Stomach (tissue), 9 donors: ENCODE data around the gene SCN1A. TPM values are rescaled to one million over a fixed set of nuclear protein-coding genes. Genes with fewer than 3 reads are reported as not detected.

ENCODE experiments used
- DNase-seq, 2 donors: peaks; one replicate each; pipeline versions ENCODE4 v3.0.0 to v3.0.0-alpha.2; 2013 to 2019
- H3K27ac ChIP-seq, 5 donors: fragments of 200-600 bp in 4 of 5; sonication (generic) in 4 of 5; one replicate each; pipeline ENCODE4 v1.5.1; 2013 to 2019; ENCODE audit warnings: mild to moderate bottlenecking in 1 of 5, moderate library complexity in 1 of 5
- H3K27me3 ChIP-seq, 3 donors: fragments of 200-600 bp; sonication (generic); one replicate each; pipeline ENCODE4 v1.5.1; 2017 to 2019; ENCODE audit warnings: mixed run types in 1 of 3
- H3K36me3 ChIP-seq, 4 donors: fragments of 200-600 bp; sonication (generic); 1 replicate in 3 of 4; 2 replicates in 1 of 4; pipeline ENCODE4 v1.5.1; 2016 to 2019
- H3K4me1 ChIP-seq, 4 donors: fragments of 200-600 bp; sonication (generic); one replicate each; pipeline ENCODE4 v1.5.1; 2016 to 2019
- H3K4me3 ChIP-seq, 4 donors: fragments of 200-600 bp; sonication (generic) in 3 of 4; one replicate each; pipeline ENCODE4 v1.5.1; 2016 to 2019; ENCODE audit warnings: mild to moderate bottlenecking in 1 of 4
- H3K9me3 ChIP-seq, 4 donors: fragments of 200-600 bp; sonication (generic); one replicate each; pipeline ENCODE4 v1.5.1; 2016 to 2019
- EP300 ChIP-seq: sonication (generic); formaldehyde crosslinking; IDR thresholded peaks from one replicate; pipeline ENCODE4 v1.6.1; 2017; ENCODE audit warnings: antibody characterized with exemption
- POLR2A ChIP-seq, 4 donors: fragments of 450-650 bp; IDR thresholded peaks; one replicate each; pipeline ENCODE4 v1.6.1; 2016; ENCODE audit warnings: antibody characterized with exemption in 4 of 4, control low read depth in 2 of 4, mild to moderate bottlenecking in 1 of 4, moderate library complexity in 1 of 4
- POLR2AphosphoS5 ChIP-seq, 3 donors: sonication (generic); formaldehyde crosslinking; IDR thresholded peaks; one replicate each; pipeline ENCODE4 v1.6.1; 2016; ENCODE audit warnings: antibody characterized with exemption in 3 of 3
- WGBS, 5 donors: extraction: QIAGEN DNeasy Blood & Tissue Kit in 3 of 5; methylation state at CpG; one replicate each; pipeline versions ENCODE4 v1.1.5 to v1.1.7; 2013 to 2018; 5-methylcytosine and 5-hydroxymethylcytosine counted together
- intact Hi-C: fragments of 100-400 bp; cut with DNase I; formaldehyde crosslinking; loops from one replicate; pipeline ENCODE4 v1.15.1; 2023; ENCODE audit warnings: low total_unique reads
- polyA plus RNA-seq, 3 donors: library from polyadenylated mRNA; stranded (reverse); fragments of 200-250 nt; gene quantifications; one replicate each; pipeline ENCODE4 v1.2.3, GENCODE V29; 2013
- total RNA-seq, 5 donors: library from RNA; depleted of rRNA; stranded (reverse); fragments of >200 nt; gene quantifications; one replicate each; pipeline versions ENCODE4 v1.1.0 to v1.2.3, GENCODE V29; 2014 to 2016
- TF ChIP-seq, protein P1 (sequence below), 7 experiments: fragments of 450-650 bp in 4 of 7; fragments of 200-600 bp in 3 of 7; sonication (generic) in 3 of 7; IDR thresholded peaks; one replicate each; pipeline ENCODE4 v1.5.1; 2016 to 2019; ENCODE audit warnings: antibody characterized with exemption in 7 of 7, control low read depth in 2 of 7, mild to moderate bottlenecking in 1 of 7
- donor health status: healthy with polysubstance abuse.
- donor health status: Bipolar disorder and iron deficiency.
- donor health status: healthy.

Gene SCN1A
- total and polyA plus RNA-seq, 8 donors = under 0.01 to 1.5 TPM; not detected in 6

DNA sequence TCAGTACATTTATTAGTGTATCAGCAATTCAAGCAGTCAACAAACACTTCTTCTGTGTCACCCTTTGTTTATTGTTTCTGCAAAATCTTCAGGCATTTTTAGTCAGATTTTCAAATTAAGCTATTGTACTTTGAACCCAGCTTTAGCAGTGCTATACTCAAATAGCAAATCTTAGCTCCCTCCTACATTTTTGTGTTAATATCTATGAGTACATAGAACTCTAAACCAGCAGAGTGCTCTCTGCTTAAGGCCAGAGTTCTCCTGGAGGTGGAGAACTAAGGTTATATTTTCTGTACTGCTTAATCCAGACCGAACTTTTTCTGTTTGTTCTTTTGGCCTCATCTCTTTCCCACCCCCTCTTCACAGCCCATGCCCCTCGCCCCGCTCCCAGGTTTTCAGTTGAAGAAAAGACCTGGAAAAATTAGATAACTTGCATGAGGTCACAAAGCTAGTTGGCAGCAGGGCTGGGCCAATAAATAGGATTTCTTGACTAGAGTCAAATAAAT, 29.2 kb upstream of the SCN1A start:
- no peak for DNase-seq
- Histone ChIP-seq H3K4me1 (no peaks in the 10 kb centered on the region), H3K9me3 (no peaks in the 10 kb centered on the region), H3K27ac (no peak overlapping the region), H3K27me3 (no peaks in the 10 kb centered on the region), H3K36me3 (no peaks in the 10 kb centered on the region), H3K4me3 (no peak overlapping the region)
- 60 to 72% (median 63%) methylated on average over 3 of the region's 3 CpGs for WGBS, 5 donors
- intact Hi-C loops = no loop called here
- no peak for TF ChIP-seq POLR2A (IDR thresholded peaks at IDR 0.05)
- TF ChIP-seq POLR2AphosphoS5 (IDR thresholded peaks at IDR 0.05) = no peak
- TF ChIP-seq EP300 = no peak
- TF ChIP-seq, protein P1, sequence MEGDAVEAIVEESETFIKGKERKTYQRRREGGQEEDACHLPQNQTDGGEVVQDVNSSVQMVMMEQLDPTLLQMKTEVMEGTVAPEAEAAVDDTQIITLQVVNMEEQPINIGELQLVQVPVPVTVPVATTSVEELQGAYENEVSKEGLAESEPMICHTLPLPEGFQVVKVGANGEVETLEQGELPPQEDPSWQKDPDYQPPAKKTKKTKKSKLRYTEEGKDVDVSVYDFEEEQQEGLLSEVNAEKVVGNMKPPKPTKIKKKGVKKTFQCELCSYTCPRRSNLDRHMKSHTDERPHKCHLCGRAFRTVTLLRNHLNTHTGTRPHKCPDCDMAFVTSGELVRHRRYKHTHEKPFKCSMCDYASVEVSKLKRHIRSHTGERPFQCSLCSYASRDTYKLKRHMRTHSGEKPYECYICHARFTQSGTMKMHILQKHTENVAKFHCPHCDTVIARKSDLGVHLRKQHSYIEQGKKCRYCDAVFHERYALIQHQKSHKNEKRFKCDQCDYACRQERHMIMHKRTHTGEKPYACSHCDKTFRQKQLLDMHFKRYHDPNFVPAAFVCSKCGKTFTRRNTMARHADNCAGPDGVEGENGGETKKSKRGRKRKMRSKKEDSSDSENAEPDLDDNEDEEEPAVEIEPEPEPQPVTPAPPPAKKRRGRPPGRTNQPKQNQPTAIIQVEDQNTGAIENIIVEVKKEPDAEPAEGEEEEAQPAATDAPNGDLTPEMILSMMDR (IDR thresholded peaks at IDR 0.05) = no peak

DNA sequence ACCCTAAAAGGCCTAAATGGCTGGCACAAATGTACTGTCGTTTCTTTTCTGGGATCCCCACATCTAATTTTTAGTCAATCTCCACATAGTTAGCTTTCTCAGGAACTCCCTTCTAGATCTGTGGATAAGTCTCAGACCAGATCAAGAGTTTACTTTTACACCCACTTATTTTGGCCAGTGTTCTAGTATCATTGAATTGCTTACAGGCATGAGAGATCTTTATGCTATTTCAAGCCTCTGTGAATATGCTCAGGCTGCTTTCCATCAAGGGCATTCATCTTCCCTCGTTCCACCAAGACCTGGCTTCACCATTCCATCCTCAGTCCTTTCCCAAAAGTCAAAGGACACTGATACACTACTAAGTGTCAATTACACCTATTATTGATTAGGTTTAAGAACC, 27.8 kb upstream of the SCN1A start:
- Histone ChIP-seq H3K9me3 (no peaks in the 10 kb centered on the region), H3K27ac (no peak overlapping the region), H3K4me1 (no peaks in the 10 kb centered on the region), H3K4me3 (no peak overlapping the region), H3K27me3 (no peaks in the 10 kb centered on the region), H3K36me3 (no peaks in the 10 kb centered on the region)
- no peak for DNase-seq
- 76 to 85% (median 79%) methylated on average over 2 of the region's 2 CpGs for WGBS, 5 donors
- intact Hi-C loops = no loop called here
- TF ChIP-seq EP300 (no peak), POLR2AphosphoS5 (IDR thresholded peaks at IDR 0.05) (no peak), POLR2A (IDR thresholded peaks at IDR 0.05) (no peak)
- TF ChIP-seq, protein P1 (IDR thresholded peaks at IDR 0.05) = no peak

GRCh38 chr2:166154685-166155338, 27.0 kb upstream of the SCN1A start:
- TF ChIP-seq EP300 (no peak), POLR2AphosphoS5 (IDR thresholded peaks at IDR 0.05) (no peak), POLR2A (IDR thresholded peaks at IDR 0.05) (no peak)
- TF ChIP-seq, protein P1 (IDR thresholded peaks at IDR 0.05) = no peak
- WGBS, 5 donors = 35 to 52% (median 43%) methylated on average over 3 of the region's 3 CpGs

GRCh38 chr2:166152064-166152463, 24.2 kb upstream of the SCN1A start:
- H3K36me3 ChIP-seq = no peaks in the 10 kb centered on the region
- H3K4me3 ChIP-seq = no peak overlapping the region
- H3K27ac ChIP-seq = no peak overlapping the region
- no peak for TF ChIP-seq EP300
- no peak for TF ChIP-seq POLR2AphosphoS5 (IDR thresholded peaks at IDR 0.05)
- TF ChIP-seq, protein P1 (IDR thresholded peaks at IDR 0.05) = no peak
- TF ChIP-seq POLR2A (IDR thresholded peaks at IDR 0.05) = no peak
- DNase-seq = no peak
- intact Hi-C loops = no loop called here
- H3K4me1 ChIP-seq = no peaks in the 10 kb centered on the region
- H3K9me3 ChIP-seq = no peaks in the 10 kb centered on the region
- H3K27me3 ChIP-seq = no peaks in the 10 kb centered on the region

More at GRCh38 chr2:166154685-166155338, 27.0 kb upstream of the SCN1A start:
- Histone ChIP-seq H3K9me3 (no peaks in the 10 kb centered on the region), H3K36me3 (no peaks in the 10 kb centered on the region), H3K4me3 (no peak overlapping the region), H3K27ac (no peak overlapping the region), H3K27me3 (no peaks in the 10 kb centered on the region), H3K4me1 (no peaks in the 10 kb centered on the region)
- DNase-seq = no peak
- intact Hi-C loops = no loop called here
